Activated CD4-positive, alpha-beta memory T cell treated with anti-CD3 and anti-CD28 coated beads, Interleukin-2, amount 10 ng/mL, durations not matched to agents 7 days and 5 days (primary cell): ENCODE measurements around the gene EPB42. TPM values are rescaled to one million over a fixed set of nuclear protein-coding genes. Genes with fewer than 3 reads are reported as not detected.
"Not testable (repeated sequence)": the region's sequence is repeated elsewhere in the genome, so short reads cannot be mapped to it uniquely, and the experiment has no call there.

Experiments
- CTCF ChIA-PET: fragments of 350-600 bp; sonication (Branson Sonifier 250); formaldehyde crosslinking; loops from one replicate; lab custom pipeline; 2021; ENCODE audit warnings: antibody characterized with exemption, inconsistent platforms; lab: Charles Lee
- POLR2A ChIA-PET: fragments of 350-600 bp; sonication (Branson Sonifier 250); formaldehyde crosslinking; loops from one replicate; lab custom pipeline; 2021; ENCODE audit warnings: antibody characterized with exemption; lab: Charles Lee
- DNase-seq: peaks from one replicate; pipeline ENCODE4 v3.0.0-alpha.2; 2020
- H3K27ac Mint-ChIP-seq: one replicate; pipeline ENCODE4 v1.8.0; 2021; ENCODE audit warnings: mild to moderate bottlenecking, mixed read lengths
- H3K27me3 Mint-ChIP-seq: one replicate; pipeline ENCODE4 v1.8.0; 2021; ENCODE audit warnings: mixed read lengths
- H3K36me3 Mint-ChIP-seq: one replicate; pipeline ENCODE4 v1.8.0; 2021; ENCODE audit warnings: low read depth, mixed read lengths
- H3K4me1 Mint-ChIP-seq: one replicate; pipeline ENCODE4 v1.8.0; 2021; ENCODE audit warnings: mixed read lengths
- H3K4me3 Mint-ChIP-seq: one replicate; pipeline ENCODE4 v1.8.0; 2021; ENCODE audit warnings: mild to moderate bottlenecking, mixed read lengths
- H3K9me3 Mint-ChIP-seq: one replicate; pipeline ENCODE4 v1.8.0; 2021; ENCODE audit warnings: mixed read lengths
- total RNA-seq, 2 experiments: library from RNA; stranded (reverse); gene quantifications; one replicate each; pipeline ENCODE4 v1.2.3, GENCODE V29; 2021

EPB42 gene
- total RNA-seq, 2 experiments from 2014 or later: not detected

DNA sequence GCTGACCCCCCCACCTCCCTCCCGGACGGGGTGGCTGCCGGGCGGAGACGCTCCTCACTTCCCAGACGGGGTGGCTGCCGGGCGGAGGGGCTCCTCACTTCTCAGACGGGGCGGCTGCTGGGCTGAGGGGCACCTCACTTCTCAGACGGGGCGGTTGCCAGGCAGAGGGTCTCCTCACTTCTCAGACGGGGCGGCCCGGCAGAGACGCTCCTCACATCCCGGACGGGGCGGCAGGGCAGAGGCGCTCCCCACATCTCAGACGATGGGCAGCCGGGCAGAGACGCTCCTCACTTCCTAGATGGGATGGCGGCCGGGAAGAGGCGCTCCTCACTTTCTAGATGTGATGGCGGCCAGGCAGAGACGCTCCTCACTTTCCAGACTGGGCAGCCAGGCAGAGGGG lies 53.6 kb downstream of the EPB42 start:
- CTCF ChIA-PET, POLR2A ChIA-PET, H3K4me3 Mint-ChIP-seq, H3K27me3 Mint-ChIP-seq, H3K9me3 Mint-ChIP-seq, H3K27ac Mint-ChIP-seq, H3K4me1 Mint-ChIP-seq, DNase-seq: not testable (repeated sequence)
- H3K36me3 Mint-ChIP-seq: peaks cover 52% of the 10 kb centered on the region

DNA sequence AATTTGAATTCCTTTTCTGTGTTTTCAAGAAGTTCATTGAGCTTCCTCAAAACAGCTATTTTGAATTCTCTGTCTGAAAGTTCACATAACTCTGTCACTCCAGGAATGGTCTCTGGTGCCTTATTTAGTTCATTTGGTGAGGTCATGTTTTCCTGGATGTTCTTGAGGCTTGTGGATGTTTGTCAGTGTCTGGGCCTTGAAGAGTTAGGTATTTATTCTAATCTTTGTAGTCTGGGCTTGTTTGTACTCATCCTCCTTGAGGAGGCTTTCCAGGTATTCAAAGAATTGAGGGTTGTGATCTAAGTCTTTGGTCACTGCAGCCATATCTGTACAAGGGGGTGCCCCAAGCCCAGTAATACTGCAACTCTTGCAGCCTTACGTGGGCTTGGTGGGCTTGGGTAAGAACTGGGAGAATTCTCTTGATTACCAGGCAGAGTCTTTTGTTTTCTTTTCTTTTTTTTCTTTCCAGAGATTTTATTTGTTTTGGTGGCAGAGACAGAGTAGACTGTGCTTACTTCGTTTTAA lies 55.0 kb downstream of the EPB42 start:
- ChIA-PET CTCF (no interaction called here), POLR2A (no interaction called here)
- no peaks in the 10 kb centered on the region for H3K27me3 Mint-ChIP-seq
- DNase-seq: no peak
- no peak overlapping the region for H3K27ac Mint-ChIP-seq
- H3K36me3 Mint-ChIP-seq: peaks cover 49% of the 10 kb centered on the region
- no peak overlapping the region for H3K4me3 Mint-ChIP-seq
- H3K4me1 Mint-ChIP-seq: peaks cover 4% of the 10 kb centered on the region
- H3K9me3 Mint-ChIP-seq: no peaks in the 10 kb centered on the region

DNA sequence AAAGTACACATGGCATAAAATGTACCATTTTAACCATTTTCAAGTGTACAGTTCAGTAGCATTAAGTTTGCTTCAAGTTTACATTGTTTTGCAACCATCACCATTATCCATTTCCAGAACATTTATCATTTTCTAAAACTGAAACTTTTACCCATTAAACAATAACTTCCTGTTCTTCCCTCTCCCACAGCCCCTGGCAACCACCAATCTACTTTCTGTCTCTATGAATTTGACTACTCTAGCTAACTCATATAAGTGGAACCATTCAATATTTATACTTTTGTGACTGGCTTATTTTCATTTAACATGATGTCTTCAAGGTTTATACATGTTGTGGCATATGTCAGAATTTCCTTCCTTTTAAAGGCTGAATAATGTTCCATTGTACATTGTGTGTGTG lies 67.5 kb downstream of the EPB42 start:
- H3K9me3 Mint-ChIP-seq: no peaks in the 10 kb centered on the region
- peaks cover 65% of the 10 kb centered on the region for H3K36me3 Mint-ChIP-seq
- ChIA-PET CTCF (no interaction called here), POLR2A (interaction anchor here (1.0 to 2.0 kb wide), 2 partner anchors 10 to 47 kb away, joined by 3 to 6 read pairs; no protein-coding TSS in a partner anchor)
- H3K4me3 Mint-ChIP-seq: no peak overlapping the region
- peaks cover 24% of the 10 kb centered on the region for H3K4me1 Mint-ChIP-seq
- no peak overlapping the region for H3K27ac Mint-ChIP-seq
- no peaks in the 10 kb centered on the region for H3K27me3 Mint-ChIP-seq
- DNase-seq: no peak

DNA sequence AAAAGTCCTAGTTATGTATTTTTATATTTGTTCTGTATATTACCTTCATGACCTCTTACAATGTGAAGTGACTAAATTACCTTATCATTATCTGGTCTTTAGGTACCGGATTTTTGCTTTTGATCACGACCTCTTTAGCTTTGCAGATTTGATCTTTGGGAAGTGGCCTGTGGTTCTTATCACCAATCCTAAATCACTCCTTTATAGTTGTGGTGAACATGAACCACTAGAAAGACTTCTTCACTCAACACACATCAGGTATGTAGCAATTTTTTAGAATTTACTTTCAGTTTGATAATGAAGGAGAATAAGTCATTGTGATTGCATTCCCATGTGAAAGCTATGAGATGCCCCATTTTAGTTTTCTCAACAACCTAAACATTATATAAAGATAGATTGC lies 69.1 kb downstream of the EPB42 start:
- ChIA-PET POLR2A (interaction anchor here (0.6 to 2.0 kb wide), 8 partner anchors 8 to 520 kb away, joined by 3 to 11 read pairs (median 4); partner anchors contain the start of genes TMEM62 and UBR1), CTCF (no interaction called here)
- H3K36me3 Mint-ChIP-seq: peaks cover 58% of the 10 kb centered on the region
- peak overlapping the region; percentile 38 for H3K27ac Mint-ChIP-seq
- peaks cover 24% of the 10 kb centered on the region for H3K4me1 Mint-ChIP-seq
- no peaks in the 10 kb centered on the region for H3K27me3 Mint-ChIP-seq
- no peaks in the 10 kb centered on the region for H3K9me3 Mint-ChIP-seq
- H3K4me3 Mint-ChIP-seq: no peak overlapping the region
- DNase-seq: no peak

DNA sequence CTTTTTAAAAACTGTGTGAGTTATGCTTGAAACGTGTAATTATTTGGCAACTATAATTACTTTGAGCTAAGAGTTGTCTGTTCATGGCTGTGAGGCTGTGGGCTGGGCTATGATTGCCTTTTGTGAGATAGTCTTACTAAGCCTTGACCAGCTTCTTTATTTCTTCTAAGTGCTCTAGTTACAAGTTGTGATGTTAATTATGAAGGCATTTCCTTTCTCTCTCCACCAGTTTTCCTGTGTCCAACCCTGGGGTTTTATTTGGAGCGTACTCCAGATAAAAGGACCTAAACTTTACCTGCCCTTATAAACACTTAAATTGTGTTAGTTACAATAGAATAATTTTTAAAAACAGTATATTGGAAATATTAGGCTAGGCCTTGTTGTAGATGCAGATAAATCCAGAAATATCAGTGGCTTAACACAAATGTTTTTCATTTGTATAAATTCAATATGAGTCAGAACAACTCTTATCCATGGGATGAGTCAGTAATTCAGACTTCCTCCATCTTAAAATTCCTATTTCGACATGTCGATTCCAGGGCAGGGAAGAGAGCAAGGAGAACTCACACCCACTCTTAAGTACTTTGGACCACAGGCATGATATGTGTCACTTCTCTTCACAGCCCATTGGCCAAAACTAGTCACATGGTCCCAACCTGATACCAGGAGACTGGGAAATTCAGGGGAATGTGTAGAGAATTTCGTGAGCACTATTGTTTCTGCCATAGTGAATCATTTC lies 70.5 kb downstream of the EPB42 start:
- Mint-ChIP-seq H3K27ac (no peak overlapping the region), H3K4me1 (peaks cover 27% of the 10 kb centered on the region)
- CTCF ChIA-PET: no interaction called here

More for the DNA sequence above, 70.5 kb downstream of the EPB42 start:
- H3K27me3 Mint-ChIP-seq: no peaks in the 10 kb centered on the region
- no peak overlapping the region for H3K4me3 Mint-ChIP-seq
- POLR2A ChIA-PET: interaction anchor here (0.9 to 1.1 kb wide), 2 partner anchors 14 to 18 kb away, joined by 3 read pairs; no protein-coding TSS in a partner anchor
- H3K9me3 Mint-ChIP-seq: no peaks in the 10 kb centered on the region
- no peak for DNase-seq
- H3K36me3 Mint-ChIP-seq: peaks cover 61% of the 10 kb centered on the region

Other genes with a start within 250 kb of the EPB42 start
- 10 to 100 TPM; 41.8 to 42.4 TPM for gene UBR1, start 115.0 kb downstream of the EPB42 start, total RNA-seq
- gene TMEM62, start 87.4 kb downstream of the EPB42 start, total RNA-seq: 10 to 100 TPM; 24.2 to 24.9 TPM
- 100 to 1,000 TPM; 103 to 108 TPM for gene CCNDBP1, start 35.6 kb downstream of the EPB42 start, total RNA-seq
- gene TGM5, start 45.9 kb upstream of the EPB42 start, total RNA-seq: under 1 TPM; 0.20 to 0.28 TPM
- not detected for gene TGM7, start 81.2 kb upstream of the EPB42 start, total RNA-seq
- 1 to 10 TPM; 8.9 to 9.5 TPM for gene LCMT2, start 109.6 kb upstream of the EPB42 start, total RNA-seq
- 10 to 100 TPM; 29.4 to 30.1 TPM for gene ZSCAN29, start 150.0 kb upstream of the EPB42 start, total RNA-seq
- gene TUBGCP4, start 150.1 kb upstream of the EPB42 start, total RNA-seq: 10 to 100 TPM; 30.4 to 34.7 TPM